B cell (primary cell): ENCODE results near the gene TMEM128. TPM values are rescaled to one million over a fixed set of nuclear protein-coding genes. Genes with fewer than 3 reads are reported as not detected.
"Not testable (repeated sequence)": the region's sequence is repeated elsewhere in the genome, so short reads cannot be mapped to it uniquely, and the experiment has no call there.

Experiments
- ATAC-seq: fragments of 200-7000 bp; cut with Tn5 transposase; one replicate; pipeline ENCODE4 v1.10.0; 2021; ENCODE audit warnings: low read depth, mild to moderate bottlenecking, moderate number of reproducible peaks, moderate library complexity
- CTCF ChIA-PET: fragments of 350-600 bp; sonication (Branson Sonifier 250); formaldehyde crosslinking; loops from one replicate; lab custom pipeline; 2021; ENCODE audit warnings: antibody characterized with exemption, inconsistent platforms; lab: Charles Lee
- POLR2A ChIA-PET: fragments of 350-600 bp; sonication (Branson Sonifier 250); formaldehyde crosslinking; loops from one replicate; lab custom pipeline; 2021; ENCODE audit warnings: antibody characterized with exemption; lab: Charles Lee
- DNase-seq: peaks from one replicate; pipeline ENCODE4 v3.0.0; 2013
- H2AFZ ChIP-seq: 2 replicates; pipeline ENCODE4 v1.6.1; 2012; ENCODE audit warnings: mild to moderate bottlenecking, low read depth, low read length; ENCODE audit not compliant: insufficient read depth, poor library complexity, severe bottlenecking
- H3K27ac ChIP-seq, 2 donors: 1 replicate in 1 of 2; 2 replicates in 1 of 2; pipeline ENCODE4 v1.5.1; 2012 to 2013; ENCODE audit warnings: low read length in 2 of 2, mild to moderate bottlenecking in 2 of 2, moderate library complexity in 1 of 2
- H3K27me3 ChIP-seq, 4 experiments: fragments of 200-600 bp in 1 of 4; sonication (generic) in 1 of 4; replicated peaks in 1 of 4; 1 replicate in 2 of 4; 2 replicates in 2 of 4; pipeline versions ENCODE4 v1.6.1 to v1.7.0; 2013 to 2016; ENCODE audit warnings: low read length in 3 of 4, mild to moderate bottlenecking in 2 of 4, mixed read lengths in 1 of 4, moderate library complexity in 1 of 4; ENCODE audit not compliant: insufficient read depth in 4 of 4, control insufficient read depth in 3 of 4; ENCODE audit errors: control extremely low read depth in 1 of 4
- H3K36me3 ChIP-seq, 2 experiments: replicated peaks in 1 of 2; 1 replicate in 1 of 2; 2 replicates in 1 of 2; pipeline versions ENCODE4 v1.6.1 to v1.7.1; 2013; ENCODE audit warnings: low read length in 1 of 2; ENCODE audit not compliant: insufficient read depth in 2 of 2, control insufficient read depth in 1 of 2; ENCODE audit errors: control extremely low read depth in 1 of 2, extremely low read depth in 1 of 2
- H3K4me1 ChIP-seq, 2 donors: fragments of 200-600 bp in 1 of 2; sonication (generic) in 1 of 2; 1 replicate in 1 of 2; 2 replicates in 1 of 2; pipeline versions ENCODE4 v1.5.1 to v1.6.1; 2013 to 2017; ENCODE audit warnings: low read length in 2 of 2; ENCODE audit not compliant: control insufficient read depth in 2 of 2, insufficient read depth in 2 of 2
- H3K4me2 ChIP-seq: replicated peaks from 2 replicates; pipeline ENCODE3; 2012; ENCODE audit warnings: mild to moderate bottlenecking, low read depth, low read length; ENCODE audit not compliant: poor library complexity, severe bottlenecking
- H3K4me3 ChIP-seq, 5 experiments: fragments of 200-600 bp in 1 of 5; sonication (generic) in 1 of 5; 1 replicate in 3 of 5; 2 replicates in 2 of 5; pipeline versions ENCODE4 v1.5.1 to v1.7.0; 2011 to 2016; ENCODE audit warnings: low read length in 4 of 5, mild to moderate bottlenecking in 4 of 5, low read depth in 2 of 5, control low read depth in 1 of 5, moderate library complexity in 1 of 5; ENCODE audit not compliant: insufficient read depth in 1 of 5; ENCODE audit errors: control extremely low read depth in 1 of 5, extremely low read depth in 1 of 5
- H3K79me2 ChIP-seq: fragments of 200-600 bp; sonication (generic); one replicate; pipeline ENCODE4 v1.6.0; 2016; ENCODE audit warnings: low read length; ENCODE audit not compliant: control insufficient read depth, insufficient read depth
- H3K9ac ChIP-seq: fragments of 200-600 bp; sonication (generic); 2 replicates; pipeline ENCODE4 v1.6.1; 2017; ENCODE audit warnings: mild to moderate bottlenecking, low read length, moderate library complexity
- H3K9me3 ChIP-seq, 3 donors: one replicate each; pipeline versions ENCODE4 v1.6.1 to v1.7.1; 2013; ENCODE audit warnings: low read length in 2 of 3; ENCODE audit not compliant: control insufficient read depth in 2 of 3, insufficient read depth in 1 of 3; ENCODE audit errors: control extremely low read depth in 1 of 3
- H4K20me1 ChIP-seq: 2 replicates; pipeline ENCODE4 v1.6.0; 2012; ENCODE audit warnings: mild to moderate bottlenecking, low read length; ENCODE audit not compliant: insufficient read depth, control insufficient read depth, poor library complexity, severe bottlenecking
- H3K27ac Mint-ChIP-seq: one replicate; pipeline ENCODE4 v1.8.0; 2021; ENCODE audit warnings: mixed read lengths
- H3K27me3 Mint-ChIP-seq: one replicate; pipeline ENCODE4 v1.8.0; 2021; ENCODE audit warnings: mixed read lengths
- H3K4me1 Mint-ChIP-seq: one replicate; pipeline ENCODE4 v1.8.0; 2021; ENCODE audit warnings: mixed read lengths
- H3K4me3 Mint-ChIP-seq: one replicate; pipeline ENCODE4 v1.8.0; 2021; ENCODE audit warnings: mixed read lengths
- H3K9me3 Mint-ChIP-seq: one replicate; pipeline ENCODE4 v1.8.0; 2022; ENCODE audit warnings: mixed read lengths; ENCODE audit not compliant: insufficient read depth
- CTCF ChIP-seq: fragments of 200-600 bp; IDR thresholded peaks from one replicate; pipeline ENCODE4 v1.8.0; 2022; ENCODE audit warnings: antibody characterized with exemption, mild to moderate bottlenecking
- EZH2 ChIP-seq: IDR thresholded peaks from 2 replicates; pipeline ENCODE4 v1.6.1; 2012; ENCODE audit warnings: borderline replicate concordance, low read depth, mild to moderate bottlenecking, moderate library complexity, low read length; ENCODE audit not compliant: insufficient read depth, poor library complexity, severe bottlenecking
- WGBS: methylation state at CpG from one replicate; pipeline ENCODE4 v1.1.5; 2013; ENCODE audit warnings: missing lambda C conversion rate; ENCODE audit not compliant: insufficient coverage; 5-methylcytosine and 5-hydroxymethylcytosine counted together
- intact Hi-C: fragments of 100-400 bp; cut with micrococcal nuclease; formaldehyde crosslinking; loops from one replicate; pipeline ENCODE4 v1.10.0; 2022
- polyA plus RNA-seq: library from polyadenylated mRNA; depleted of rRNA; stranded (reverse); fragments of >200 nt; gene quantifications from 2 replicates; pipeline ENCODE4 v1.2.3, GENCODE V29; 2012
- total RNA-seq, 2 donors: library from RNA; stranded (reverse); fragments of 120-200 nt in 1 of 2; gene quantifications; 1 replicate in 1 of 2; 2 replicates in 1 of 2; pipeline versions ENCODE4 v1.2.3 to v1.2.4, GENCODE V29; 2013 to 2022

TMEM128 gene
- total and polyA plus RNA-seq, 2 donors (not counting 1 experiment from before 2014, with no cell fraction given): 10.2 to 17.3 TPM

DNA sequence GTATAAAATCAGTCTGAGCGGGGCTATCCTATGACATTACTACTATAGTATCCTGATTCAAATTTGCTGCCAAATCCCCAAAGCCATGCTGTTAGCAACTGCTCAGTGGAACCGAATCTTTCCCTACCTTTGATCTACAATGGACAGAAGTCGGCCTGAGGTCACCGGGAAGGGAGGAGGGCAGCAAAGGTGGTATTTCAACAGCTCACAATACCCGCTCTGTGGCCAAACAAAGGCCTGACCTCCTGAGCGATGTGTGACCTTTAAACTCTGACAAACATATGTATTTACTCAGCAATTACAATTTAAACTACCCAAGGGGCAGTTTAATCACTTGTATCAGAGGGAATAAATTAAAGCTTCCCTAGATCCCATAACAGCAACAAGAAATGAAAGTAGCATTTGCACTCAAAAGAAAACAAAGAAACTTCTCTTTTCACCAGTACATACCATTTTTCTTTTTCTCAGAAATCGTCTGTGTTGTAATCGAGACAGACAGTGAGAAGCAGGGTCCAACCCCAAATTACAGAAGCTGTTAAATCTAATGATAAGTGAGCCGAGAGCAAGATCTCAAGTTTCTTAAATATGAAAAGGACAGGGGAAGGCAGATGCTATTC lies 11.6 kb upstream of the TMEM128 start:
- H4K20me1 ChIP-seq: no peaks in the 10 kb centered on the region
- no peaks in the 10 kb centered on the region for H3K36me3 ChIP-seq
- H3K4me3 Mint-ChIP-seq: no peak overlapping the region
- H3K4me2 ChIP-seq: no peak overlapping the region
- H3K4me3 ChIP-seq: no peak overlapping the region
- H2AFZ ChIP-seq: no peak overlapping the region
- ChIA-PET CTCF (interaction anchor here (0.6 to 2.4 kb wide), 10 partner anchors 8 to 248 kb away, joined by 3 to 16 read pairs (median 5); partner anchors contain the start of genes LYAR, TMEM128 and ZBTB49), POLR2A (no interaction called here)
- H3K27me3 Mint-ChIP-seq: peaks cover 11% of the 10 kb centered on the region
- H3K27ac ChIP-seq: no peak overlapping the region
- ATAC-seq (no peak), DNase-seq (no peak)
- H3K27ac Mint-ChIP-seq: no peak overlapping the region
- H3K9me3 ChIP-seq: no peaks in the 10 kb centered on the region
- WGBS: 70% methylated on average over 4 of the region's 9 CpGs
- no peaks in the 10 kb centered on the region for H3K9me3 Mint-ChIP-seq
- H3K27me3 ChIP-seq: peaks cover 0 to 11% (median 0%) of the 10 kb centered on the region in 4 experiments
- H3K79me2 ChIP-seq: no peaks in the 10 kb centered on the region
- no peaks in the 10 kb centered on the region for H3K4me1 Mint-ChIP-seq
- TF ChIP-seq EZH2 (no peak), CTCF (no peak)
- no peaks in the 10 kb centered on the region for H3K4me1 ChIP-seq
- no peak overlapping the region for H3K9ac ChIP-seq
- intact Hi-C loops: loop anchor here (2.0 kb wide), 1 partner anchor 75 kb away; no protein-coding TSS in a partner anchor

DNA sequence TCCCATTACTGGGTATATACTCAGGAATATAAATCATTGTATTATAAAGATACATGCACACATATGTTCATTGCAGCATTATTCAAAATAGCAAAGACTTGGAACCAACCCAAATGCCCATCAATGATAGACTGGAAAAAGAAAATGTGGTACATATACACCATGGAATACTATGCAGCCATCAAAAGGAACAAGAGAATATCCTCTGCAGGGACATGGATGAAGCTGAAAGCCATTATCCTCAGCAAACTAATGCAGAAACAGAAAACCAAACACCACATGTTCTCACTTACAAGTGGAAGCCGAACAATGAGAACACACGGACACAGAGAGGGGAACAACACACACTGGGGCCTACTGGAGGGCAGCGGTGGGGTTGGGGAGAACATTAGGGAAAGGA lies 9.7 kb upstream of the TMEM128 start:
- H4K20me1 ChIP-seq, H3K4me1 ChIP-seq, H3K9me3 Mint-ChIP-seq, ATAC-seq, H3K4me1 Mint-ChIP-seq, H3K9ac ChIP-seq, intact Hi-C loops, H3K27ac Mint-ChIP-seq, H3K79me2 ChIP-seq, H3K36me3 ChIP-seq, H3K4me2 ChIP-seq, DNase-seq, CTCF ChIA-PET, H3K4me3 Mint-ChIP-seq, H3K9me3 ChIP-seq, H3K4me3 ChIP-seq, POLR2A ChIA-PET, H2AFZ ChIP-seq, H3K27ac ChIP-seq: not testable (repeated sequence)
- WGBS: 100% methylated on average over 1 of the region's 3 CpGs
- peaks cover 15% of the 10 kb centered on the region for H3K27me3 Mint-ChIP-seq
- H3K27me3 ChIP-seq: peaks cover 0 to 17% (median 3%) of the 10 kb centered on the region in 4 experiments
